Caco-2 (cell line): ENCODE measurements around the gene CXXC1. TPM values are rescaled to one million over a fixed set of nuclear protein-coding genes. Genes with fewer than 3 reads are reported as not detected.

Experiments
- BruUV-seq: library from RNA; stranded (reverse); fragments of 400-500 nt; replicated peaks from 2 replicates; lab custom pipeline; 2021; lab: Mats Ljungman, UMichigan
- CTCF ChIA-PET: fragments of 300-600 bp; sonication (Branson Sonifier 250); formaldehyde crosslinking; loops from one replicate; lab custom pipeline; 2022; ENCODE audit warnings: antibody characterized with exemption; lab: Charles Lee
- POLR2A ChIA-PET: fragments of 300-600 bp; sonication (Branson Sonifier 250); formaldehyde crosslinking; loops from one replicate; lab custom pipeline; 2022; ENCODE audit warnings: antibody characterized with exemption; lab: Charles Lee
- DNase-seq, 2 experiments: peaks; one replicate each; pipeline versions ENCODE4 v3.0.0 to v3.0.0-alpha.2; 2020 to 2022
- H3K27me3 ChIP-seq: replicated peaks from 2 replicates; pipeline ENCODE4 v1.6.0; 2011; ENCODE audit warnings: low read length; ENCODE audit not compliant: control insufficient read depth, insufficient read depth
- H3K36me3 ChIP-seq: 2 replicates; pipeline ENCODE4 v1.5.1; 2011; ENCODE audit warnings: low read length; ENCODE audit not compliant: control insufficient read depth, insufficient read depth
- H3K4me1 ChIP-seq: fragments of 250-450 bp; sonication (Bioruptor Pico); 2 replicates; pipeline ENCODE4 v1.5.1; 2020; ENCODE audit warnings: mild to moderate bottlenecking
- H3K4me3 ChIP-seq: 2 replicates; pipeline ENCODE4 v1.5.1; 2011; ENCODE audit warnings: low read depth, mild to moderate bottlenecking, control low read depth, low read length
- H3K9me3 ChIP-seq: fragments of 250-450 bp; sonication (Bioruptor Pico); 2 replicates; pipeline ENCODE4 v1.5.1; 2020; ENCODE audit warnings: mild to moderate bottlenecking, moderate library complexity
- H3K27ac Mint-ChIP-seq: one replicate; pipeline ENCODE4 v1.8.0; 2022; ENCODE audit warnings: mixed read lengths; ENCODE audit not compliant: unreplicated experiment
- H3K27me3 Mint-ChIP-seq: one replicate; pipeline ENCODE4 v1.8.0; 2022; ENCODE audit warnings: mixed read lengths; ENCODE audit not compliant: insufficient read depth, unreplicated experiment
- H3K36me3 Mint-ChIP-seq: one replicate; pipeline ENCODE4 v1.8.0; 2022; ENCODE audit warnings: mild to moderate bottlenecking, mixed read lengths; ENCODE audit not compliant: insufficient read depth, unreplicated experiment
- H3K4me1 Mint-ChIP-seq: one replicate; pipeline ENCODE4 v1.8.0; 2022; ENCODE audit warnings: low read depth, mixed read lengths; ENCODE audit not compliant: unreplicated experiment
- H3K4me3 Mint-ChIP-seq: one replicate; pipeline ENCODE4 v1.8.0; 2022; ENCODE audit warnings: mild to moderate bottlenecking, moderate library complexity, mixed read lengths; ENCODE audit not compliant: unreplicated experiment
- H3K9me3 Mint-ChIP-seq: one replicate; pipeline ENCODE4 v1.8.0; 2022; ENCODE audit warnings: mixed read lengths; ENCODE audit not compliant: unreplicated experiment
- CTCF ChIP-seq, 2 experiments: fragments of 200-600 bp in 1 of 2; IDR thresholded peaks; 1 replicate in 1 of 2; 2 replicates in 1 of 2; pipeline versions ENCODE4 v1.5.1 to v1.8.0; 2011 to 2022; ENCODE audit warnings: antibody characterized with exemption in 1 of 2, control low read depth in 1 of 2, inconsistent platforms in 1 of 2, low read depth in 1 of 2, low read length in 1 of 2, mild to moderate bottlenecking in 1 of 2, moderate library complexity in 1 of 2; ENCODE audit not compliant: insufficient read depth in 1 of 2, severe bottlenecking in 1 of 2, unreplicated experiment in 1 of 2
- intact Hi-C: fragments of 100-400 bp; cut with micrococcal nuclease; formaldehyde crosslinking; loops from one replicate; pipeline ENCODE4 v1.10.0; 2022; ENCODE audit not compliant: unreplicated experiment
- total RNA-seq: library from RNA; stranded (reverse); gene quantifications from 2 replicates; pipeline ENCODE4 v1.2.3, GENCODE V29; 2022

Gene CXXC1
- total RNA-seq, 1 experiment from 2014 or later: 37.7 TPM

GRCh38 chr18:50330176-50330575 is 42.7 kb upstream of the CXXC1 start:
- CTCF ChIA-PET: no interaction called here
- Mint-ChIP-seq H3K27me3 (peaks cover 6% of the 10 kb centered on the region), H3K9me3 (no peaks in the 10 kb centered on the region), H3K27ac (no peak overlapping the region), H3K36me3 (no peaks in the 10 kb centered on the region), H3K4me1 (no peaks in the 10 kb centered on the region), H3K4me3 (no peak overlapping the region)
- Histone ChIP-seq H3K27me3 (no peaks in the 10 kb centered on the region), H3K4me1 (no peaks in the 10 kb centered on the region), H3K36me3 (no peaks in the 10 kb centered on the region), H3K4me3 (no peak overlapping the region), H3K9me3 (no peaks in the 10 kb centered on the region)
- no peak for DNase-seq
- POLR2A ChIA-PET: no interaction called here
- TF ChIP-seq CTCF (IDR thresholded peaks at IDR 0.05; ENCODE audit: insufficient read depth in 1 of 2, low read depth in 1 of 2, low read length in 1 of 2, severe bottlenecking in 1 of 2, unreplicated experiment in 1 of 2): no peak
- intact Hi-C loops: no loop called here
- BruUV-seq: no TSS peak

GRCh38 chr18:50327983-50328382 is 40.5 kb upstream of the CXXC1 start:
- no peak for TF ChIP-seq CTCF (IDR thresholded peaks at IDR 0.05; ENCODE audit: insufficient read depth in 1 of 2, low read depth in 1 of 2, low read length in 1 of 2, severe bottlenecking in 1 of 2, unreplicated experiment in 1 of 2)
- H3K27me3 ChIP-seq: no peaks in the 10 kb centered on the region
- H3K36me3 Mint-ChIP-seq: no peaks in the 10 kb centered on the region
- no peak for DNase-seq
- ChIA-PET POLR2A (no interaction called here), CTCF (no interaction called here)
- H3K4me3 Mint-ChIP-seq: no peak overlapping the region
- BruUV-seq: no TSS peak
- H3K9me3 ChIP-seq: no peaks in the 10 kb centered on the region
- no peak overlapping the region for H3K4me3 ChIP-seq
- peaks cover 8% of the 10 kb centered on the region for H3K27me3 Mint-ChIP-seq
- H3K36me3 ChIP-seq: no peaks in the 10 kb centered on the region
- H3K4me1 Mint-ChIP-seq: no peaks in the 10 kb centered on the region
- H3K9me3 Mint-ChIP-seq: no peaks in the 10 kb centered on the region
- H3K4me1 ChIP-seq: no peaks in the 10 kb centered on the region
- H3K27ac Mint-ChIP-seq: no peak overlapping the region
- intact Hi-C loops: no loop called here

GRCh38 chr18:50320719-50321118 is 33.2 kb upstream of the CXXC1 start:
- H3K4me1 Mint-ChIP-seq: no peaks in the 10 kb centered on the region
- no peaks in the 10 kb centered on the region for H3K36me3 Mint-ChIP-seq
- no TSS peak for BruUV-seq
- H3K9me3 ChIP-seq: no peaks in the 10 kb centered on the region
- H3K4me3 ChIP-seq: no peak overlapping the region
- H3K9me3 Mint-ChIP-seq: no peaks in the 10 kb centered on the region
- H3K27me3 ChIP-seq: no peaks in the 10 kb centered on the region
- no peak for TF ChIP-seq CTCF (IDR thresholded peaks at IDR 0.05; ENCODE audit: insufficient read depth in 1 of 2, low read depth in 1 of 2, low read length in 1 of 2, severe bottlenecking in 1 of 2, unreplicated experiment in 1 of 2)
- POLR2A ChIA-PET: no interaction called here
- intact Hi-C loops: no loop called here
- no peak overlapping the region for H3K4me3 Mint-ChIP-seq
- H3K27ac Mint-ChIP-seq: no peak overlapping the region
- peaks cover 12% of the 10 kb centered on the region for H3K27me3 Mint-ChIP-seq
- DNase-seq: no peak
- no peaks in the 10 kb centered on the region for H3K36me3 ChIP-seq
- H3K4me1 ChIP-seq: no peaks in the 10 kb centered on the region
- CTCF ChIA-PET: no interaction called here
